GM21367 (cell line): Measurements from ENCODE around the gene PKD1.

Experiments used
- ATAC-seq: cut with Tn5 transposase; IDR thresholded peaks from one replicate; pipeline ENCODE4 v1.9.1; 2021; ENCODE audit not compliant: unreplicated experiment

PKD1 gene

DNA sequence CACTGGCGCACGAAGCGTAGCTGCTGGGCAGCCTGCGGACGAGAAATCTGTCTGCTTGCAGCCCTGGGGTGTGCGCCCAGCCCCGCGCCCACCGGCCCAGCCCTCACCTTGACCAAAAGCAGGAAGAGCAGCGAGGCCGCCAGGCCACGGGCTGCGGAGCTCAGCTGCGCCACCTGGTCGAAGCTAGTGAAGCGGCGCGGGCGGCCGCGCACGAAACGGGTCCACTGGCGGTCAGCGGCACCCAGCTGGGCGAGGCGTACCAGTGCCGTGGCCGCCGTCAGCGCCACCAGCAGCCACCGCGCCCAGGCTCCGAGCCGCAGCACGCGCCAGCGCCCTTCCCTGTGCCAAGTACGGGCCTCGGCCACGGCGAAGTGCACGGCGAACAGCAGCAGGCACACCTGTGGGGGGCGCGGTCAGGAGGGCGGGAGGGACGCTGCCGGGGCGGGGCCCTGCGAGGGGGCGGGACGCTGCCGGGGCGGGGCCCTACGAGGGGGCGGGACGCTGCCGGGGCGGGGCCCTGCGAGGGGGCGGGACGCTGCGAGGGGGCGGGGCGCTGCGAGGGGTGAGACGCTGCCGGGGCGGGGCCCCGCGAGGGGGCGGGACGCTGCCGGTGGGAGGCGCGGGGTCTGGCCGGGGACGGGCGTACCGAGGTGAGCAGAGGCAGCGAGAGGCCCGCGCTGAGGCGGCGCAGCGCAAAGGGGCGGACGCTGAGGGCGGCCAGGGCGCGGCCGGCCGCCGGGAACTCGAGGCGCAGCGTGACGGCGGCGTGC lies 44.7 kb downstream of the PKD1 start:
- ATAC-seq, result no peak

DNA sequence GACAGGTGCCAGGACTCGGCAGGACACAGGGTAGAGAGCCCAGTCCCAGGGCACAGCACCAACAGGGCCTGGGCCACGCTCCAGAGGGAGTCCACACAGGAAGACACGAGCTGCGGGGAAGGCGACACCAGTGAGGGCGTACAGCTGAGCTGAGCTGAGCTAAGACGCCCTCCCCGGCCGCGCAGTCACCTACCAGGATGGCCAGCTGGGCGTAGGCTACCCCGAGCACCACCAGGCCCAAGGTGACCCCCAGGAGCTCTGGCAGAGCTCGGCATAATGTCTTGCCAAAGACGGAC lies 45.3 kb downstream of the PKD1 start:
- no peak for ATAC-seq

DNA sequence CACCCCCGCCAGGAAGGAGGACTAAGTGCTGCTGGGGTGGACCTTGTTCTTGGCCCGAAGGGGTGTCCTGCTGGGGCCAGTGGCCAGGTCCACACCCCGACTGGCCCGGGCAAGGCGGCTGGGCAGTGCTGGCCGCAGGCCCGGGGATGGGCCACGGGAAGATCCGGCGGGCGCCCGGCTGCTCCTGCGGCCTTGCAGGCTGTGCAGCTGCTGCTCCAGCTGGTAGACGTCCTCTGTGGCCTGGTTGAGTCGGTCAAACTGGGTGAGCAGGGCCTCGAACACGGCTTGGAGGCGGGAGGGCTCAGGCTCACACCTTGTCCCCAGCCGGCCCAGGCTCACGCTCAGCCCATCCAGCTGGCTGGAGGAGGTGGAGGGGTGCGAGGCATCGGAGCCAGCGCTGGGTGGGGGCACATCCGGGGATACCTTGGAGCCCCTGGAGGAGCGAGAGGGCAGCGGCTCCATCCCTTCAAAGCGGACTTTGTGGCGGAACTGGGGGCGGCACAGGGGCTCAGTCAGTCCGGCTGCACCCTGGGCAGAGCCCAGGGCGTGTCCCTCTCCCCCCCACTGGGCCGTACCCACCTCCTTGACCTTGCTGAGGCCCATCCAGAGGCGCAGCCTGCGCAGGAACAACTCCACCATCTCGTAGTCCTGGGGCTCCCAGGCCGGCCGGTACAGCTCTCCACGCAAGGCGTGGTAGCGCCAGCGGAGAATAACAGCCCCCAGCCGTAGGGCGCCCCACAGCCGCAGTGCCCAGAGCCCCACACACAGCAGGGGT lies 45.8 kb downstream of the PKD1 start:
- ATAC-seq, result no peak

DNA sequence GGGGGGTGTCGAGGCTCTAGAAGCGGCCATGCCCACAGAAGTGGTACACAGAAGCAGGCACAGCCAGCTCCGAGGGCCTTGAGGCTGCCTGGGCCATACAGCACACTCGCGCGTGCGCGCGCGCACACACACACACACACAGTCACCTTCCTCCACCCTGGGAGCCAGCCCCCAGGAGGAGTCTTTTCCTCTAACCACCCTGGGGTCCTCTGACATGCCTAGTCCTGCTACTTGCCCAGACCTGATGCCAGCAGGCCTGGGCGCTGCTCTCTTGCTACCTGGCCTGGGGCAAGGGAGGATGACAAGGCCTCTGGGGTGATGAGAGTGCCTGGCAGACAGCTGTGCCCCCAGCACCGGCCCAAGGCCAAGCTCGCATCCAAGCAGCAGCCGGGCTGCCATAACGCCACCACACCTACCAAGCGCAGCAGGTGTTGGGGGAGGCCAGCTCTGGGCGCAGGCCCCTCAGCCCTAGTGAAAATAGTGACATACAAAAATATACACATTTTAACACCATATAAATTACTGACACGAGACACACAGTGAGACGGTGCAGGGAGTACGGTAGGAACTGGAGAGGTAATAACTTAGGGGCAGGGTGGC lies 46.8 kb downstream of the PKD1 start:
- ATAC-seq, result no peak

DNA sequence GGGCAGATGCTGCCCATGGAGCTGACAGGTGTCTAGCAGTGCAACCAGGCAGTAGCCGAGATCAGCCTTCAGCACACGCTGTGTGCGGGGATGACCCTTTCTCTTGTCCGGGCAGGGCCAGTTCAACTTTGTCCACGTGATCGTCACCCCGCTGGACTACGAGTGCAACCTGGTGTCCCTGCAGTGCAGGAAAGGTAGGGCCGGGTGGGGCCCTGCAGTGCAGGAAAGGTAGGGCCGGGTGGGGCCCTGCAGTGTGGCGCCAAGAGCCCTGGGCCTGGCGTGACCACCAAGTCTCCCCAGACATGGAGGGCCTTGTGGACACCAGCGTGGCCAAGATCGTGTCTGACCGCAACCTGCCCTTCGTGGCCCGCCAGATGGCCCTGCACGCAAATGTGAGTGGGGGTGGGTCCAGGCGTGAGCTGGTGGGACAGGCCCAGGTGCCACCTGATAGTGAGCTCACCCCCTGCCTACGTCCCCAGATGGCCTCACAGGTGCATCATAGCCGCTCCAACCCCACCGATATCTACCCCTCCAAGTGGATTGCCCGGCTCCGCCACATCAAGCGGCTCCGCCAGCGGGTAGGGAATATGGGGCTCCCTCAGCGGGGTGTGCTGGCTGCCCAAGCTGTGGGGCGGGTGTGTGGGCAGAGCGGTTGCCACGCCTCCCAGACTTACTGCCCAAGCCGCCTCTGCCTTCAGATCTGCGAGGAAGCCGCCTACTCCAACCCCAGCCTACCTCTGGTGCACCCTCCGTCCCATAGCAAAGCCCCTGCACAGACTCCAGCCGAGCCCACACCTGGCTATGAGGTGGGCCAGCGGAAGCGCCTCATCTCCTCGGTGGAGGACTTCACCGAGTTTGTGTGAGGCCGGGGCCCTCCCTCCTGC lies 47.7 kb downstream of the PKD1 start:
- ATAC-seq, result no peak

DNA sequence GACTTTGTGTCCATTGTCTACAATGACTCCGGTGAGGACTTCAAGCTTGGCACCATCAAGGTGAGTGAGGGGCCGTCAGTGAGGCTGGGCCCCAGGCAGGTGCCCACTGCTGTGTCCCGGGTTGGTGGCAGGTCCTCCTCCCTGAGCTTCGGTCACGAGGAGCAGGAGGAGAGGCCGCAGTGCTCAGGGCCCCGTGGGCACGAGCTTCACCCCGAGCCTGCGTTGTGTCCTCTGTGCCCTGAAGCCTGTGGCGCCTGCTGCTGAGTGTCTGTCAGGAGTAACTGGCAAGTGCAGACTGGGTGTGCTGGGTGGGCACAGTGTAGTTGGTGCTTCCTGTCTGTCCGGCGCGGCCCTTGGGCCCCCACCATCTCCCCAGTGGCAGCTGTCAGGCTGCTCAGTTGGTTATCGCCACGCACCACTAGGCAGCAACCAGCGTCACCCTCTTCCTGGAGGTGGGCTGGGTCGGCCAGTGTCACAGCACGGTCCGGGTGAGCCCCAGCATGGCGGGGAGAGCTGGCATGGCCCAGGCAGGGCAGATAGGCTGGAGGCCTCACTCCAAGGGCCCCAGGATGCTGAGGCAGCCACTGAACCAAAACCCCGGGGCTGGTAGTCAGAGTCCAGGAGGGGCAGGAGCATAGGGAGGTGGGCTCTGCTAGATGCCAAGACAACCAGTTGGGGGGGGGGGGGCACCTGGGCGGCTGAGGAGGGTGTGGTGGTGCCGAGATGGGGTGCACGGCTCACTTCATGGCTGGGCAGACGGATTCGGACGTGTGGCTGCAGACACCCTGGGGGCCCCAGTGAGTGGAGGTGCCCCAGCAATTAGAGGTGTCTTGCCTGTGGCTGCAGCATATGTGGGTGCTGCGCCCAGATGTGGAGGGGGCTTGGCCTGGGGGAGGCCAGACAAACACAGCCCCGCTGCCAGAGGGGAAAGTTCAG lies 48.6 kb downstream of the PKD1 start:
- ATAC-seq, result no peak

DNA sequence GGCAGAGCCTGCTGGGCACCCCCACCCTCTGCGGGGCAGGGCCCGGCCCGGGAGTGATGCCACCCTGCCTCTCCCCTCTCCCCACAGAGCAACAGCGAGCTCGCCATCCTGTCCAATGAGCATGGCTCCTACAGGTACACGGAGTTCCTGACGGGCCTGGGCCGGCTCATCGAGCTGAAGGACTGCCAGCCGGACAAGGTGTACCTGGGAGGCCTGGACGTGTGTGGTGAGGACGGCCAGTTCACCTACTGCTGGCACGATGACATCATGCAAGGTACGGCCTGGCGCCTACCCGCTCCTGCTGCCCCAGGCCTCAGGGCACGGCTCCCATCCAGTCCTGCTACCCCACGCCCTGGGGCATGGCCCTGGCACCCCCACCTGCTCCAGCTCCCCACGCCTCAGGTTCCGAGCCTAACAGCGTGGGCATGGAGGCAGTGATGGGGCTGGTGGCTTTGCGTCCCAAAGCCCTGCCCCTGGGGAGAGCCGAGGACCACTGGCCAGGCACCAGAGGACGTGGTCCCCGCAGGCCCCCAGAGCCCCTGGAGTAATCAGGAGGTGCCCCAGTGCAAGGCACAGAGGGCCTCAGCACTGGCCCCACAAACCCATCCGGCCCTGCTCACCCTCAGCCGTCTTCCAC lies 49.5 kb downstream of the PKD1 start:
- ATAC-seq, result no peak

DNA sequence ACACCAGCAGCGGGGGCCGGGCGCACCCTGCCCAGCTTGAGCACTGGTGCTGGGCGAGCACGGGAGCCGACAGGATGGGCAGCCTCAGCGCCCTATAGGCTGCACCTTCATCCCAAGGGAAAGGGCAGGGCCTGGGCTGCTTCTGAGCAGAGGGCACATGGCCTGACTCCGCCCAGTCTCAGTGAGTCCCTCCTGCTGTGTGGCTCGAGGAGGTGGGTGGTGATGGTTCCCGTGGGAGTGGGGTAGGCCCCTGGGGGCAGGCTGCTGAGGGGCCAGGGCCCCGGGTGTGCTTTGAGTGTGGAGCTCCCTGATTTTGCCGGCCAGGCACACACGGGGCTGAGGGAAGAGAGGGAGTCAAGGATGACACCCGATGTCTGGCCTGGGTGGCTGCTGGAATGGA lies 50.0 kb downstream of the PKD1 start:
- ATAC-seq, result no peak

DNA sequence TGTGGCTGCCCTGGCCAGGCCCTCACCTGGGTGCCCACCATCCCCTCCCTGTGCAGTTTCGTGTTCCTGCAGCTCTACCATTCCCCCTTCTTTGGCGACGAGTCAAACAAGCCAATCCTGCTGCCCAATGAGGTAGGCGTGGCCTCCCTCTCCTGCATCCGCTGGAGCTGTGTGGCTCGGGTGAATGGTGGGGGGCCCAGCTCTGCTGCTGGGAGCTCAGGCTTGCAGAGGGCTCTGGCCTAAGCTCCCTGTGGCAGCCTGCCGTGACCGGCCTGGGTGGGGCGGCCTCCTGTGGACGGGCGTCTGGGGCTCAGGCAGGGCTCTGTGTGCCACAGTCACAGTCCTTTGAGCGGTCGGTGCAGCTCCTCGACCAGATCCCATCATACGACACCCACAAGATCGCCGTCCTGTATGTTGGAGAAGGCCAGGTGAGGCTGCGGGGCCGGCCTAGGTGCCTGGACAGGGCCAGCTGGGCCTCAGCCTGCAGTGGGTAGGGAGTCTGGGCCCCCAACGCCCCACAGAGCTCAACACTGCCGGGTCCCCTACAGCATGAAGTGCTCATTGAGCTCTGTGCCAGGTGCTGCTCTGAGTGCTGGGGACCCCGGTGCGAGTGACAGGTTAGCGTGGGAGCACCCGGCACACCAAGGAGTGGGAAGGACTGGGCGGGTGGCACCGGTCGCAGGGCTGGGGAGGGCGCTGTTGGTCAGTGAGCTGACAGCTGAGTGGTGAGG lies 50.6 kb downstream of the PKD1 start:
- no peak for ATAC-seq

DNA sequence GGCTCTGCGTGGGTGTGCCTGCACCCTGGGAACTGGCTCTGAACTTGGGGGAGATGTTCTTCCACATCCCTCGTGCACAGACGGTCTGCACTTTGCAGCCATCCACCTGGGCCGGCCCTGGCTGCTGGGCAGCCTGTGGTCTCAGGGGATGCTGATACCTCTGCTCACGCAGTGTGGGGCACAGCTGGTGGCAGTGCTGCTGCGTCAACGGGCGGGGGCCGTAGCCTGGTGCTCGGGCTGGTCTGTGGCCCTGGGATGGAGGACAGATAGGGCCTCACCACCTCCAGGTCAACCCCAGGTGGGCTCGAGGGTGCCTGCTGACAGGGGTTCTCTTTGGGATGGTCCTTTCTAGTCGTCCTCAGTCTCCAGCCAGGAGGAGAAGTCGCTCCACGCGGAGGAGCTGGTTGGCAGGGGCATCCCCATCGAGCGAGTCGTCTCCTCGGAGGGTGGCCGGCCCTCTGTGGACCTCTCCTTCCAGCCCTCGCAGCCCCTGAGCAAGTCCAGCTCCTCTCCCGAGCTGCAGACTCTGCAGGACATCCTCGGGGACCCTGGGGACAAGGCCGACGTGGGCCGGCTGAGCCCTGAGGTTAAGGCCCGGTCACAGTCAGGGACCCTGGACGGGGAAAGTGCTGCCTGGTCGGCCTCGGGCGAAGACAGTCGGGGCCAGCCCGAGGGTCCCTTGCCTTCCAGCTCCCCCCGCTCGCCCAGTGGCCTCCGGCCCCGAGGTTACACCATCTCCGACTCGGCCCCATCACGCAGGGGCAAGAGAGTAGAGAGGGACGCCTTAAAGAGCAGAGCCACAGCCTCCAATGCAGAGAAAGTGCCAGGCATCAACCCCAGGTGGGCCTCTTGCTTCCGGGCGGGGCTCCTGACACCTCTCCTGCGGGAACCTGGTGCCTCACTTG lies 51.6 kb downstream of the PKD1 start:
- no peak for ATAC-seq

DNA sequence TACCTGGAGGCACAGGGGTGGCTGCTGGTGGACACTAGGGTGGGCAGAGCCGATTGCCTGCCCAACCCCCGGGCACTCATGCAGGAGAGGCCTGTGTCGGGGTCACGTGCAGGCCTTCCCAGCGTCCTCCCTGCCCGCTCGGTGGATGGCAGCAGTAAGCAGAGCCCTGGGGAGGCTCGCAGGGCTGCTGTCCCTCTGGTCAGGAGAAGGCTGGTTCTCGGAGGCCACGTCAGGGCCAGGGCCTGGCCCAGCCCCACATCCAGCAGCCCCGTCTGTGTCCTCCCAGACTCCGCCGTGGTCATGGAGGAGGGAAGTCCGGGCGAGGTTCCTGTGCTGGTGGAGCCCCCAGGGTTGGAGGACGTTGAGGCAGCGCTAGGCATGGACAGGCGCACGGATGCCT lies 52.3 kb downstream of the PKD1 start:
- ATAC-seq, result no peak

DNA sequence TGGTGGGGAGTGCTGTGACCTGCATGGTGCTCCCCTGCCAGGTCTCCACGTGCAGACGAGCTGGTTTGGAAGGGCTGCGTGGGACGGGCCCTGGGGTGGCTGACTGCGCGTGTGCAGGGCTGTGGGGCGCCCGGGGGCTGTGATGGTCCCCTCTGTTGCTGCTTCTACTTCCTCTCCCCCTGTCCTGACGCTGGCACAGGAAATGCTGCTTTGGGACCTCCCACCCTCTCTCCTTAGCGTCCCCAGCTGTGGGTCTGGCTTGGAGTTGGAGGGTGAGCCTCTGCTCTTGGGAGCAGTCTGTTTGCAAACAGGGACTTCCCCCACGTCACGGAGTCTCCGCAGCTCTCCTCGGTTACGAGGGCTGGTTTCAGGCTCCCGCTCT lies 52.7 kb downstream of the PKD1 start:
- ATAC-seq, result no peak

DNA sequence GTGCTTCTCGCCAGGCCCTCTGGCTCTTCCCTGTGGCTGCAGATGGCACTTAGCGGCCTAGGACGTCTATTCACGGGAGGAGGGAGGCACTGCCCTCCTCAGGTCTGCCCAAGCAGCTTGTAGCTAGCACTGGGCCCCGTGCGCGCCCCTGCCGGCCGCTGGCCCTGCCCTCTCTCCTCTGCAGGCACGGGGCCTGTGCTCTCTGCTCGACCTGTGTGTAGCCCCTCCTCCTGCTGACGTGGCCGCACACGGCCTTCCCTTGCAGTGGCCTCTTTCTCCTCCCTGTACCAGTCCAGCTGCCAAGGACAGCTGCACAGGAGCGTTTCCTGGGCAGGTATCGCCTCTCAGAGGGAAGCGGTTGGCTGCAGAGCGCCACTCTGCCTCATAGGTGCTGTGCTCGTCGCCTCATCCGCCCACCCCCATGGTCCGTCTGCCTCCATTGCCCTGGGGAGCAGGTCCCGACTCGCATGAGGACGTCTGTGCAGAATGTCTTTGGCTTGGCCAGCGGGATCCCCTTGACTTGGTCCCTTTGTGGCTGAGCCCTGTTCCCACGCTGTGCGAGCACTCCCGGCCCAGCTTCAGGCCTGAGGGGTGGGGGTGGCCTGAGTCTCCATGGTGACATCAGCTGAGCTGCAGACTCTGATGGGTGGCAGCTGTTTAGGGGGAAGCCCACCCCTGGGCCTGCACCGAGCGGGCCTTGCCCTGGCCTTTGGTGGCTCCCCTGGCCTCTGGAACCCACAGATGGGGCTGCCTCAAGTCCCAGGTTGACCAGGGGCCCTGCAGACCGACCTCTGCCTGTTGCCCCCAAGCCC lies 53.3 kb downstream of the PKD1 start:
- ATAC-seq, result no peak

DNA sequence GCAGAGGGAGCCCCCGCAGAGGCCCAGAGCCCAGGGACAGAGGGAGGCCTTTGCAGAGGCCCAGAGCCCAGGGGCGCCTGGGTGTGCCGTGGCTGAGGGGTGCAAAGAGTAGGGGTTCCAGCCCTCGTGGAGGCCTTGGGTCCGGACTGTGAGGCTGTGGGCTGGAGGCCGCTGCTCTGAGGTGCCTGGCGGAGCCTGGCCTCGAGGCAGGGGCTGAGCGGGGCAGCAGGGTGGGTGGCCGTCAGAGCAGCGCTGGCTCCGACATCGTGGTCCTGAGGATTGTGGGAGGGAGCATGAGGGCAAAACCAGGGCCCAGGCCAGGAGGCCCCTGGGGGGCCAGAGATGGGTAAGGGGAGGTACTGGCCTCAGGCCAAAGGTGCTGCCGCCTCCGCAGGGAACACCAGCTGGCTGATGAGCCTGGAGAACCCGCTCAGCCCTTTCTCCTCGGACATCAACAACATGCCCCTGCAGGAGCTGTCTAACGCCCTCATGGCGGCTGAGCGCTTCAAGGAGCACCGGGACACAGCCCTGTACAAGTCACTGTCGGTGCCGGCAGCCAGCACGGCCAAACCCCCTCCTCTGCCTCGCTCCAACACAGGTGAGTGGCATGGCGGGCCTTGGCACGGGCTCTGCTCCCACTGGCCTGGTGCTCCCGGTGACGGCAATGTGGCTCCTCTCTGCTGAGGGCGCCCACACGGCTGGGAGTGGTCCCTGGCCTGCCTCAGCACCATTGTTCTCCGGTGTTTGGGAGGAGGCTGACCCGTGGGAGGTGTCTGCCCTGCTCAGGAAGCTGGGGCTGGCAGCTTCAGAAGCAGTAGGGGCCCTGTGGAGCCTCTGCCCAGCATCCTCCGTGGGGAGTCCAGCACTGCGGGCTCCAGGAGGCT lies 54.3 kb downstream of the PKD1 start:
- no peak for ATAC-seq

DNA sequence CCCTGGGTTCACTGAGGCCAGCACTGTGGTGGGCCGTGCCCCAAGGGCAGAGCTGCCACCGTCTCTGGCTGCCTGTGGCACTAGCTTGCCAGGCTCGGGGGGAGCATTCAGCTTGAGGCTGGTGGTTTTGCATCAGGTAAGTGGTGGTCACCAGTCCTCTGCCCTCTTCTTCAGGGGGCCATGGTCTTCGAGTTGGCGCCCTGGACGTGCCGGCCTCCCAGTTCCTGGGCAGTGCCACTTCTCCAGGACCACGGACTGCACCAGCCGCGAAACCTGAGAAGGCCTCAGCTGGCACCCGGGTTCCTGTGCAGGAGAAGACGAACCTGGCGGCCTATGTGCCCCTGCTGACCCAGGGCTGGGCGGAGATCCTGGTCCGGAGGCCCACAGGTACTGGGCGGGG lies 55.7 kb downstream of the PKD1 start:
- no peak for ATAC-seq

DNA sequence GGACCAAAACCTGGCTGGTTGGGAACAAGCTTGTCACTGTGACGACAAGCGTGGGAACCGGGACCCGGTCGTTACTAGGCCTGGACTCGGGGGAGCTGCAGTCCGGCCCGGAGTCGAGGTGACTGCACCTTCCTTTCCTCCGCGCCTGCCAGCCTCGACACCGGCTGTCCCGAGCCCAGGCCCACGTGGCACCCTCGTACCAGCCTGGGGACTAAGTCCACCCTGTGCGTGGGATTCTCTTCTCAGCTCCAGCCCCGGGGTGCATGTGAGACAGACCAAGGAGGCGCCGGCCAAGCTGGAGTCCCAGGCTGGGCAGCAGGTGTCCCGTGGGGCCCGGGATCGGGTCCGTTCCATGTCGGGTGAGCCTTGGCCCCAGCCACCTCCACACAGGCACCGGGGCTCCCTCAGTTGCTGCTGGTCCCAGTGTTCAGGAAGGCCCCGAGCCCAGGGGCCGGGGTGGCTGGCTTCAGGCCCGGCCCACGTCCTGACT lies 56.3 kb downstream of the PKD1 start:
- no peak for ATAC-seq
